ENCODE measurements around the gene MYO18A.

MYO18A gene

GRCh38 chr17:29084541-29085146, 95.6 kb downstream of the MYO18A start:
- TF ChIP-seq CTCF (conservative IDR thresholded peaks at IDR 0.05): no peak
- peak overlapping the region; percentile 47 for H3K27ac ChIP-seq

DNA sequence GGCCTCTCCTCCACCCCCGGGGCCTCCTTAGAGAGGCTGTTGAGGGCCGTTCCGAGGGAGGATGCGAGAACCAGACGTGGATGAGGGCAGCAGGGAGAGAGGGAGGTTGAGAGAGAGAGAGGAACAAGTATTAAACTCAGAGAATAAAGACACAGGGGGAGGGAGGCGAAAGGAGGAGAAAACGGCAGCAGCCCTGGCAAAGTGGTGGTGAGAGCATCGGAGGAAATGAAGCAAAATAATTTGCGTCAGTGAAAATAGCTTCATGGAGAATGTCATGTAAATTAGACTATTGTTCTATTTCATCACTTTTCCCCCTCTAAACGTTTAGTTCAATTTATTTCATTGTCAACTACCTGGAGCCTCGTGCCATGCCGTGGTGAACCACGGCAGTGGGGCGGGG, 99.2 kb downstream of the MYO18A start:
- TF ChIP-seq CTCF (conservative IDR thresholded peaks at IDR 0.05): no peak
- H3K27ac ChIP-seq: no peak overlapping the region

DNA sequence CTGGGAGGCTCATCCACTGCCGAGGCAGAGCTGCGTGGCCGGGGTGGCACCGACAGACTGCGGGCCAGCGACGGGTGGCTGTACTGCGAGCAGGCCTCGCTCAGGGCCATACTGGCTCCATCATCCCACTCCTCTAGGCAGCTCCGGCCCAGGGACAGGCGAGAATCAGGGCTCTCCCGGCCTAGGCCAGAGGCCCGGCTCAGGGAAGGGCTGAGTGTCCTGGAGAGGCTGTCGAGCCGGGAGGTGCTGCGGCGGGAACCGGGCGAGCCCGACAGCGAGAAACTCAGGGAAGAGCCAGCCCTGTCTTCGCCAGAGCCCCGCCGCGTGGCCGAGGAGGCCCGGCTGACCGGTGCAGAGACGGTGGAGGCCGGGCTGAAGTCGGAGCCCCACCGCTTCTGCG, 99.9 kb downstream of the MYO18A start:
- no peak overlapping the region for H3K27ac ChIP-seq
- TF ChIP-seq CTCF (conservative IDR thresholded peaks at IDR 0.05): no peak

DNA sequence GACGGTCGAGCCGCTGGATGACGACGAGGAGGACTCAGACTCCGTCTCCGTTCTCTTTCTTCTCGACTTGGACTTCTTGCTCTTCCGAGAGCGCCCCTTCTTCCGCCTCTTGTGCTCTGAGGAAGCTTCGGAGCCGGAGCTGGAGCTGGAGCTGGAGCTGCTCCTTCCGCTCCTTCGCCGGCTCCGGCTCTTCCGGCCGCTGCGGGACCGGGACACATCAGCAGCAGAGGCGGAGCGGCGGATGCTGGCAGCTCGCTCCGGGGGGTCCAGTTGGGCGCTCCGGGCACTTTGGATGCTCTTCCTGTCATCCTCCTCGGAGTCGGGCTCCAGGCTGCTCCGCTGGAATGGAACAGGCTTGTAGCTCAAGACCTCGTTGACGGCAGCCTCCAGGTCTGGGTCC, 100.3 kb downstream of the MYO18A start:
- no peak overlapping the region for H3K27ac ChIP-seq
- no peak for TF ChIP-seq CTCF (conservative IDR thresholded peaks at IDR 0.05)

DNA sequence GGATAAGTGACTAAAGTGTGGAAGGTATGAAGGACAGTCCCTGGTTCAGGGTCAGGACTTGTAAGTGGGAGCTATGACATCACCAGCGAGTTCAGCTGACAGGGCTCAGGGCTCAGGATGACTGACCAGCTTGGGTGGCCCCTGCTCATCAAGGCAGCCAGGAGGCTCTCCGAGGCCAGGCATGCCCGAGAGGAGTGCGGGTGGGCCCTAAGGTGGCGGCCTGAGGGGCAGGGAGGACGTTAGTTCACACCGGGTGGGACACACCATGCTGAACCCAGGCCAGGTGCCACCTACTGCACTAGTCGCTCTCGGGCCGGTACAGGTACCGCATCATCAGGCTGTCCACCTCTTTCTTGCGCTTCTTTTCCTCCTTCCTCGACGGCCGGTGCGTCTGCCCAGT, 100.8 kb downstream of the MYO18A start:
- no peak for TF ChIP-seq CTCF (conservative IDR thresholded peaks at IDR 0.05)

DNA sequence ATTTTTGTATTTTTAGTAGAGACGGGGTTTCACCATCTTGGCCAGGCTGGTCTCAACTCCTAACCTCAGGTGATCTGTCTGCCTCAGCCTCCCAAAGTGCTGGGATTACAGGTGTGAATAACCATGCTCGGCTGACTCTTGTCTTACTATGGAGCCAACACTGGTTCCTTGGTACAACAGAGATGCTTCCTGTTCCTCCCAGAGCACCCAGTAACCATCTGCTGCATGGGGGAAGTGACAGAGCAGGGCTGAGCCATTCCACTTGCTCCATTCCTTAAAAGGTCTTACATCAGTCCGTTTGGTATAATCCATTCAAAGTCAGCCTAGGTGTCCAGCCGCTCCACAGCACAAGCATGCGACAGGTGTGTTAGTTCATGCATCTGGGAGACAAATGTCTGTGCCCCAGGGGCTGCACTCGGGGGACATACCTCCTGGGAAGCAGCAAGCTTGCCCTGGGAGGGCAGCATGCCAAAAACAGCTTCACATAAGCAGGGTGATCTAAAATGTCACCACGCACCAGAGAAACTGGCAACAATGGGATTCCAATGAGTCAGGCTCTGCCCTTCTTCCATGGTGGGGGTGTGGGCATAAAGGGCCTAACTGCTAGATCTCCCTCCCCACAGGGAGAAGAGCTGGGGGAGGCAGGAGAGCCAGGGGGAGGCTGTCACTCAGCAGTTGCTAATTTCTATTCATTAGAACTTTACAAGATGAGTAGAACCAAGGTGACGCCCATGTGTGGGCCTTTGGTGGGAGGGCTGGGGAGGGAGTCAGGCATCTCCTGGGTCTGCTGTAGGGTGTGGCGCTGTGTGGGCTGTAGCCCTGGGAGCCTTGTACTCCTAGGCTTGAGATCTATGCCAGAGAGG, 101.8 kb downstream of the MYO18A start:
- no peak overlapping the region for H3K27ac ChIP-seq
- TF ChIP-seq CTCF (conservative IDR thresholded peaks at IDR 0.05): no peak

More for the DNA sequence above, 100.8 kb downstream of the MYO18A start:
- H3K27ac ChIP-seq: no peak overlapping the region

GRCh38 chr17:29077320-29077719, 102.9 kb downstream of the MYO18A start:
- no peak for TF ChIP-seq CTCF (conservative IDR thresholded peaks at IDR 0.05)
- H3K27ac ChIP-seq: no peak overlapping the region
